ENCODE measurements around the gene KNTC1.
"Not testable (repeated sequence)": the region's sequence is repeated elsewhere in the genome, so short reads cannot be mapped to it uniquely, and the experiment has no call there.

The KNTC1 gene

GRCh38 chr12:122506393-122506938 lies 20.6 kb upstream of the KNTC1 start:
- no peak overlapping the region for H3K4me3 Mint-ChIP-seq

GRCh38 chr12:122508163-122508562 lies 18.9 kb upstream of the KNTC1 start:
- no peaks in the 10 kb centered on the region for H3K9me3 Mint-ChIP-seq
- TF ChIP-seq, protein P1, sequence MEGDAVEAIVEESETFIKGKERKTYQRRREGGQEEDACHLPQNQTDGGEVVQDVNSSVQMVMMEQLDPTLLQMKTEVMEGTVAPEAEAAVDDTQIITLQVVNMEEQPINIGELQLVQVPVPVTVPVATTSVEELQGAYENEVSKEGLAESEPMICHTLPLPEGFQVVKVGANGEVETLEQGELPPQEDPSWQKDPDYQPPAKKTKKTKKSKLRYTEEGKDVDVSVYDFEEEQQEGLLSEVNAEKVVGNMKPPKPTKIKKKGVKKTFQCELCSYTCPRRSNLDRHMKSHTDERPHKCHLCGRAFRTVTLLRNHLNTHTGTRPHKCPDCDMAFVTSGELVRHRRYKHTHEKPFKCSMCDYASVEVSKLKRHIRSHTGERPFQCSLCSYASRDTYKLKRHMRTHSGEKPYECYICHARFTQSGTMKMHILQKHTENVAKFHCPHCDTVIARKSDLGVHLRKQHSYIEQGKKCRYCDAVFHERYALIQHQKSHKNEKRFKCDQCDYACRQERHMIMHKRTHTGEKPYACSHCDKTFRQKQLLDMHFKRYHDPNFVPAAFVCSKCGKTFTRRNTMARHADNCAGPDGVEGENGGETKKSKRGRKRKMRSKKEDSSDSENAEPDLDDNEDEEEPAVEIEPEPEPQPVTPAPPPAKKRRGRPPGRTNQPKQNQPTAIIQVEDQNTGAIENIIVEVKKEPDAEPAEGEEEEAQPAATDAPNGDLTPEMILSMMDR (IDR thresholded peaks at IDR 0.05) = no peak
- H3K27ac Mint-ChIP-seq = no peak overlapping the region
- DNase-seq = no peak
- no peak overlapping the region for H3K4me3 Mint-ChIP-seq
- H3K27me3 Mint-ChIP-seq (ENCODE audit: low read depth, poor library complexity) = no peaks in the 10 kb centered on the region
- H3K4me1 Mint-ChIP-seq = no peaks in the 10 kb centered on the region
- H3K36me3 Mint-ChIP-seq (ENCODE audit: low read depth) = peaks cover 85% of the 10 kb centered on the region

More at GRCh38 chr12:122506393-122506938, 20.6 kb upstream of the KNTC1 start:
- no peaks in the 10 kb centered on the region for H3K27me3 Mint-ChIP-seq (ENCODE audit: low read depth, poor library complexity)
- TF ChIP-seq, protein P1 (IDR thresholded peaks at IDR 0.05) = no peak
- H3K36me3 Mint-ChIP-seq (ENCODE audit: low read depth) = peaks cover 83% of the 10 kb centered on the region
- no peak overlapping the region for H3K27ac Mint-ChIP-seq
- H3K9me3 Mint-ChIP-seq = no peaks in the 10 kb centered on the region
- no peak for DNase-seq
- H3K4me1 Mint-ChIP-seq = peaks cover 5% of the 10 kb centered on the region

DNA sequence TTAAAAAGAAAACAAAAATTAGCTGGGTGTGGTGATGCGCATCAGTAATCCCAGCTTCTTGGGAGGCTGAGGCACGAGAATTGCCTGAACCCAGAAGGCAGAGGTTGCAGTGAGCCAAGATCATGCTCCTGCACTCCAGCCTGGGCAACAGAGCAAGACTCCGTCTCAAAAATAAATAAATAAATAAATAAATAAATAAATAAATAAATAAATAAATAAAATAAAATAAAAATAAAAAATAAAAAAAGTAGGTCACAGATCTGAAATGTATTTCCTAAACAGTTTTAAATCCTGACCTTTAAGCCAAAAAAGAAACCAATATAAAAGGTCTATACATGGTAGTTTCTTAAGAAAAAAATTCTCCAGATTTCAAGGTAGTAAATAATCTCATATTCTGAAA lies 14.0 kb upstream of the KNTC1 start:
- H3K4me3 Mint-ChIP-seq; H3K27me3 Mint-ChIP-seq (ENCODE audit: low read depth, poor library complexity); H3K9me3 Mint-ChIP-seq; DNase-seq; H3K27ac Mint-ChIP-seq; H3K4me1 Mint-ChIP-seq: not testable (repeated sequence)
- peaks cover 97% of the 10 kb centered on the region for H3K36me3 Mint-ChIP-seq (ENCODE audit: low read depth)

DNA sequence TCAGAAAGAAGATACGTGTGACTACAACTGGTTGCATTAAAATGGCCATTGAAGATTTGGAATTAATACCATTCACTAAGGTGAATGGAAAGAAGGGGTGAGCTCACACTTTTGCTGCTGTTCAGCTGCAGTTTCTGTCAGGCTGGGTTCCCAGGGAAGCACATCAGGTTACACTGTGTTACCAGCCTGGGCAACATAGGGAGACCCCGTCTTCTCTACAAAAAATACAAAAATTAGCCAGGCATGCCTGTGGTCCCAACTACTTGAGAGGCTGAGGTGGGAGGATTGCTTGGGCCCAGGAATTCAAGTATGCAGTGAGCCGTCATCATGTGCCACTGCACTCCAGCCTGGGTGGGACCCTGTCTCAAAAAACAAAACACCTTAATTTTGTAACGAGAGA lies 13.4 kb upstream of the KNTC1 start:
- Mint-ChIP-seq H3K4me1 (no peaks in the 10 kb centered on the region), H3K36me3 (ENCODE audit: low read depth) (peaks cover 96% of the 10 kb centered on the region), H3K27me3 (ENCODE audit: low read depth, poor library complexity) (peaks cover 4% of the 10 kb centered on the region)

DNA sequence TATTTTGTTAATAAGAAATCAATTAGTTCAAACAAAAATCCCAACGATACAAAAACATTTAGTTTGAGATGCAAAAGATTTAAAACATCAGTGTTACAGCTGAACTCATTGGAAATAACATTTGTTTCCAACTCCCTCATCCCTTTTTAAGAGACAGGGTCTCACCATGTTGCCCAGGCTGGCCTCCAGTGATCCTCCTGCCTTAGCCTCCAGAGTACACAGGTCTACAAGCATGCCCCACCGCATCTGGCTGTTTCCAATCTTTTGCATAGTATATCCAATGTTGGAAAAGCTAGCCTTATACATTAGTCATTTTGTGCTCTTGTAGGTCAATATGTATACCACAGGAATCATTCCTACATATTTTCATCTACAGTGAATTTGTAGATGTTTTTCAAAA lies 11.8 kb upstream of the KNTC1 start:
- H3K4me3 Mint-ChIP-seq = no peak overlapping the region
- H3K27ac Mint-ChIP-seq = no peak overlapping the region
- peaks cover 95% of the 10 kb centered on the region for H3K36me3 Mint-ChIP-seq (ENCODE audit: low read depth)
- peaks cover 4% of the 10 kb centered on the region for H3K27me3 Mint-ChIP-seq (ENCODE audit: low read depth, poor library complexity)
- H3K9me3 Mint-ChIP-seq = no peaks in the 10 kb centered on the region
- TF ChIP-seq, protein P1 (IDR thresholded peaks at IDR 0.05) = no peak
- DNase-seq = no peak
- H3K4me1 Mint-ChIP-seq = no peaks in the 10 kb centered on the region

More for the DNA sequence above, 13.4 kb upstream of the KNTC1 start:
- no peak for DNase-seq
- H3K9me3 Mint-ChIP-seq = no peaks in the 10 kb centered on the region
- H3K4me3 Mint-ChIP-seq = no peak overlapping the region
- no peak overlapping the region for H3K27ac Mint-ChIP-seq
- TF ChIP-seq, protein P1 (IDR thresholded peaks at IDR 0.05) = no peak

DNA sequence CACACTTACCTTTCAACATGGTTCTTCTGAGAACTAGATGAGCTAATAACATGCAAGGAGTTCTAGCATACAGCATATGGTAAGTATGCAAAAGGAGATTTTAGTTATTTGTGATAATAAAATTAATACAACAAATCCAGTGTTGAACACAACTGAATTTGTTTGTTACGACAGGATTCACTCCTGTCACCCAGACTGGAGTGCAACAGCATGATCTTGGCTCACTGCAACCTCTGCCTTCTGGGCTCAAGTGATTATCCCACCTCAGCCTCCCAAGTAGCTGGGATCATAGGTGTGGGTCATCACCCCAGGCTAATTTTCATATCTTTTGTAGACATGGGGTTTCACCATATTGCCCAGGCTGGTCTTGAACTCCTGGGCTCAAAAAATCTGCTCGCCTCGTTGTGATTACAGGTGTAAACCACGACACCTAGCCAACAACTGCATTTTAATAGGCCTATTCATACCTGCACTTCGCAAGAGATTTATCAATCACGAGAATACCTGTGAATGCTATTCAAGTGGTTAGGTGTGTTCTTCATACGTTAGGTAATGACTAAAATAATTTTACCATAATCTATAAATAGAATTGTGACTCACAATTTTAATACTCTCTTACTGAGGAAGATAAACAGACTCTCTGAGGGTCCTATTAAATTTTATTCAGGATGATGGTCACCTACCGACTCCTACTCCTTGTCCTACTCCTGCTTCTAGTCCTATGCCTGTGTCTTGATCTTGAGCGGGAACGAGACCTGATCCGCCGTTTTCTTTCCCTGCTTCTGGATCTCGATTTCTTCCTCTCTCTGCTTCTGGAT lies 10.3 kb upstream of the KNTC1 start:
- Mint-ChIP-seq H3K4me1 (no peaks in the 10 kb centered on the region), H3K36me3 (ENCODE audit: low read depth) (peaks cover 94% of the 10 kb centered on the region), H3K27me3 (ENCODE audit: low read depth, poor library complexity) (peaks cover 4% of the 10 kb centered on the region), H3K27ac (no peak overlapping the region), H3K9me3 (no peaks in the 10 kb centered on the region), H3K4me3 (no peak overlapping the region)
- DNase-seq = no peak
- TF ChIP-seq, protein P1 (IDR thresholded peaks at IDR 0.05) = no peak
